ENCODE data around the gene TNNC2. TPM values are rescaled to one million over a fixed set of nuclear protein-coding genes. Genes with fewer than 3 reads are reported as not detected.

TNNC2 gene
- total and polyA plus RNA-seq, 2 of the 13 experiments (the other 11 are each of a cell fraction or from before 2014, with no cell fraction given), result 1.8 to 4.7 TPM

GRCh38 chr20:45850926-45851325 lies 23.8 kb upstream of the TNNC2 start:
- CTCF ChIA-PET (ENCODE audit: low intra/inter-chr PET ratio, low total read pairs), result no interaction called here
- in situ Hi-C loops (cut with HindIII; ENCODE audit: extremely low pct_ligation_motif_present, low pct_unique_long_range_greater_than_20kb), result no loop called here
- no peak for FAIRE-seq

DNA sequence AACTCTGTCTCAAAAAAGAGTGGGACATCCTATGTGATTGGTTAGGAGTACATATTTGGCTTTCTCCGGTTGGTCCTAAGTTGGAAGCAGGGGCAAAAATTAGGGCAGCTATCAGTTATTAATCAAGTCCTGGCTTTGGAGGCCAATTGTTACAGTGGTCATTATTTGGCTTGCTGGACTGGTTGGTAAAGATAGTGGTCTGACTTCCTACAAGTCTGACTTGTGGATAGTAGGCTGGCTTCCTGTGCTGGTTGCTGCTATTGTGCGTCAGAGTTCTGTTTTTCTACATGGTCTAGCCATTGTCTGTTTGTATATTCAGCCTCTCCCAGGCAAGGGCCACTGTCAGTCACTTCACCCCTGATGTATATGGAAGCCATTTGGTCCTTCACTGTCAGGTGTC lies 23.1 kb upstream of the TNNC2 start:
- Histone ChIP-seq H3K36me3 (replicated peaks in 1 of 2; ENCODE audit: control insufficient read depth in 1 of 2, insufficient read depth in 2 of 2, low read length in 2 of 2) (peaks cover 7 to 11% of the 10 kb centered on the region in 2 experiments; a peak in 4 of 5 replicates), H3K9ac (ENCODE audit: insufficient read depth, low read depth, low read length) (no peak overlapping the region), H3K27me3 (ENCODE audit: control insufficient read depth in 1 of 2, insufficient read depth in 2 of 2, low read length in 2 of 2) (no peaks in the 10 kb centered on the region), H3K79me2 (ENCODE audit: insufficient read depth, low read length) (no peaks in the 10 kb centered on the region), H2AFZ (ENCODE audit: low read length) (no peak overlapping the region), H3K4me2 (ENCODE audit: low read depth, low read length) (no peak overlapping the region), H4K20me1 (ENCODE audit: insufficient read depth, low read length) (no peaks in the 10 kb centered on the region), H3K4me3 (replicated peaks in 1 of 3; ENCODE audit: insufficient read depth in 1 of 3, low read depth in 2 of 3, low read length in 3 of 3) (no peak overlapping the region), H3K4me1 (ENCODE audit: insufficient read depth, low read length) (peaks cover 4% of the 10 kb centered on the region; the same call in 1 of the 2 replicates), H3K27ac (ENCODE audit: extremely low read length, insufficient read depth, low read length) (no peak overlapping the region), H3K9me3 (ENCODE audit: low read length) (no peaks in the 10 kb centered on the region)
- in situ Hi-C loops (cut with HindIII; ENCODE audit: extremely low pct_ligation_motif_present, low pct_unique_long_range_greater_than_20kb) (no loop called here), intact Hi-C loops (cut with micrococcal nuclease; ENCODE audit: unreplicated experiment) (no loop called here)
- CTCF ChIA-PET (ENCODE audit: low intra/inter-chr PET ratio, low total read pairs), result no interaction called here
- DNase-seq (ENCODE audit: low spot score) (no peak), ATAC-seq (no peak), FAIRE-seq (no peak)
- WGBS (ENCODE audit: low lambda C conversion rate), result 100% methylated on average over 2 of the region's 2 CpGs
- POLR2A ChIA-PET, result interaction anchor here (2.0 kb wide), 1 partner anchor 11 kb away, joined by 6 read pairs; no protein-coding TSS in a partner anchor
- TF ChIP-seq ZNF792 (CRISPR knock-in tag; IDR thresholded peaks at IDR 0.05) (peak; percentile 98), ZNF329 (CRISPR knock-in tag; IDR thresholded peaks at IDR 0.05; ENCODE audit: low read depth) (no peak), JUNB (CRISPR knock-in tag; IDR thresholded peaks at IDR 0.05; ENCODE audit: borderline replicate concordance) (no peak)
- no TSS peak for BruUV-seq (replicated peaks)

More at GRCh38 chr20:45850926-45851325, 23.8 kb upstream of the TNNC2 start:
- no peaks in the 10 kb centered on the region for H3K9me3 ChIP-seq (ENCODE audit: low read length)
- intact Hi-C loops (cut with micrococcal nuclease; ENCODE audit: unreplicated experiment), result no loop called here
- peaks cover 5 to 7% of the 10 kb centered on the region in 2 experiments; a peak in 2 of 5 replicates for H3K36me3 ChIP-seq (replicated peaks in 1 of 2; ENCODE audit: control insufficient read depth in 1 of 2, insufficient read depth in 2 of 2, low read length in 2 of 2)
- no peaks in the 10 kb centered on the region for H3K79me2 ChIP-seq (ENCODE audit: insufficient read depth, low read length)
- WGBS (ENCODE audit: low lambda C conversion rate), result 100% methylated on average over 1 of the region's 1 CpG
- H3K4me1 ChIP-seq (ENCODE audit: insufficient read depth, low read length), result peaks cover 7% of the 10 kb centered on the region
- no peak overlapping the region for H3K27ac ChIP-seq (ENCODE audit: extremely low read length, insufficient read depth, low read length)
- H3K4me3 ChIP-seq (replicated peaks in 1 of 3; ENCODE audit: insufficient read depth in 1 of 3, low read depth in 2 of 3, low read length in 3 of 3), result no peak overlapping the region
- no TSS peak for BruUV-seq (replicated peaks)
- H4K20me1 ChIP-seq (ENCODE audit: insufficient read depth, low read length), result no peaks in the 10 kb centered on the region
- no peaks in the 10 kb centered on the region for H3K27me3 ChIP-seq (ENCODE audit: control insufficient read depth in 1 of 2, insufficient read depth in 2 of 2, low read length in 2 of 2)
- H2AFZ ChIP-seq (ENCODE audit: low read length), result no peak overlapping the region
- DNase-seq (ENCODE audit: low spot score), result no peak
- H3K9ac ChIP-seq (ENCODE audit: insufficient read depth, low read depth, low read length), result no peak overlapping the region
- H3K4me2 ChIP-seq (ENCODE audit: low read depth, low read length), result no peak overlapping the region
- POLR2A ChIA-PET, result interaction anchor here (2.7 kb wide), 1 partner anchor 17 kb away, joined by 17 read pairs; the partner anchor contains the start of gene SNX21
- ATAC-seq, result no peak
- no peak for TF ChIP-seq PAX8 (CRISPR knock-in tag; IDR thresholded peaks at IDR 0.05; ENCODE audit: borderline replicate concordance)
- TF ChIP-seq ATF7-NPFF (CRISPR knock-in tag; IDR thresholded peaks at IDR 0.05; ENCODE audit: low read depth), result 0 out of 2 replicates have a peak, but pooled peaks have one; percentile 50
- TF ChIP-seq, protein P1, sequence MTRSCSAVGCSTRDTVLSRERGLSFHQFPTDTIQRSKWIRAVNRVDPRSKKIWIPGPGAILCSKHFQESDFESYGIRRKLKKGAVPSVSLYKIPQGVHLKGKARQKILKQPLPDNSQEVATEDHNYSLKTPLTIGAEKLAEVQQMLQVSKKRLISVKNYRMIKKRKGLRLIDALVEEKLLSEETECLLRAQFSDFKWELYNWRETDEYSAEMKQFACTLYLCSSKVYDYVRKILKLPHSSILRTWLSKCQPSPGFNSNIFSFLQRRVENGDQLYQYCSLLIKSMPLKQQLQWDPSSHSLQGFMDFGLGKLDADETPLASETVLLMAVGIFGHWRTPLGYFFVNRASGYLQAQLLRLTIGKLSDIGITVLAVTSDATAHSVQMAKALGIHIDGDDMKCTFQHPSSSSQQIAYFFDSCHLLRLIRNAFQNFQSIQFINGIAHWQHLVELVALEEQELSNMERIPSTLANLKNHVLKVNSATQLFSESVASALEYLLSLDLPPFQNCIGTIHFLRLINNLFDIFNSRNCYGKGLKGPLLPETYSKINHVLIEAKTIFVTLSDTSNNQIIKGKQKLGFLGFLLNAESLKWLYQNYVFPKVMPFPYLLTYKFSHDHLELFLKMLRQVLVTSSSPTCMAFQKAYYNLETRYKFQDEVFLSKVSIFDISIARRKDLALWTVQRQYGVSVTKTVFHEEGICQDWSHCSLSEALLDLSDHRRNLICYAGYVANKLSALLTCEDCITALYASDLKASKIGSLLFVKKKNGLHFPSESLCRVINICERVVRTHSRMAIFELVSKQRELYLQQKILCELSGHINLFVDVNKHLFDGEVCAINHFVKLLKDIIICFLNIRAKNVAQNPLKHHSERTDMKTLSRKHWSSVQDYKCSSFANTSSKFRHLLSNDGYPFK (CRISPR knock-in tag; IDR thresholded peaks at IDR 0.05; ENCODE audit: borderline replicate concordance), result no peak
